GM21723 (cell line): ENCODE data around the gene SLC25A13.
"Not testable (repeated sequence)": the region's sequence is repeated elsewhere in the genome, so short reads cannot be mapped to it uniquely, and the experiment has no call there.

Experiments used
- ATAC-seq: cut with Tn5 transposase; IDR thresholded peaks from one replicate; pipeline ENCODE4 v1.9.1; 2021; ENCODE audit warnings: mild to moderate bottlenecking, moderate library complexity; ENCODE audit not compliant: unreplicated experiment

SLC25A13 gene

GRCh38 chr7:96173781-96174180 lies 148.1 kb downstream of the SLC25A13 start:
- no peak for ATAC-seq

- ATAC-seq: no peak
Measured at GRCh38 chr7:96169439-96169838, 152.5 kb downstream of the SLC25A13 start.

GRCh38 chr7:96167424-96167823 lies 154.5 kb downstream of the SLC25A13 start:
- no peak for ATAC-seq

- ATAC-seq: no peak
Measured at GRCh38 chr7:96161897-96162296, 160.0 kb downstream of the SLC25A13 start.

GRCh38 chr7:96157856-96158255 lies 164.0 kb downstream of the SLC25A13 start:
- no peak for ATAC-seq

GRCh38 chr7:96154506-96154905 lies 167.4 kb downstream of the SLC25A13 start:
- ATAC-seq: not testable (repeated sequence)

- ATAC-seq: no peak
Measured at GRCh38 chr7:96152706-96153105, 169.2 kb downstream of the SLC25A13 start.

- no peak for ATAC-seq
Measured at GRCh38 chr7:96151889-96152288, 170.0 kb downstream of the SLC25A13 start.

- no peak for ATAC-seq
Measured at GRCh38 chr7:96144260-96144526, 177.7 kb downstream of the SLC25A13 start.

- ATAC-seq: no peak
Measured at GRCh38 chr7:96143495-96144259, 178.2 kb downstream of the SLC25A13 start.

GRCh38 chr7:96136600-96137239 lies 185.2 kb downstream of the SLC25A13 start:
- ATAC-seq: no peak

GRCh38 chr7:96135241-96135640 lies 186.7 kb downstream of the SLC25A13 start:
- no peak for ATAC-seq

- no peak for ATAC-seq
Measured at GRCh38 chr7:96131525-96131924, 190.4 kb downstream of the SLC25A13 start.

GRCh38 chr7:96127746-96128145 lies 194.2 kb downstream of the SLC25A13 start:
- ATAC-seq: no peak

GRCh38 chr7:96126382-96126781 lies 195.5 kb downstream of the SLC25A13 start:
- no peak for ATAC-seq

- ATAC-seq: no peak
Measured at GRCh38 chr7:96122746-96123145, 199.2 kb downstream of the SLC25A13 start.

GRCh38 chr7:96121752-96122151 lies 200.1 kb downstream of the SLC25A13 start:
- no peak for ATAC-seq

GRCh38 chr7:96120445-96121225 lies 201.3 kb downstream of the SLC25A13 start:
- ATAC-seq: no peak

- ATAC-seq: no peak
Measured at GRCh38 chr7:96118449-96119001, 203.4 kb downstream of the SLC25A13 start.

- ATAC-seq: no peak
Measured at GRCh38 chr7:96116173-96116572, 205.7 kb downstream of the SLC25A13 start.

GRCh38 chr7:96114190-96114589 lies 207.7 kb downstream of the SLC25A13 start:
- no peak for ATAC-seq

- no peak for ATAC-seq
Measured at GRCh38 chr7:96111405-96111804, 210.5 kb downstream of the SLC25A13 start.
